Measurements from ENCODE around the gene SLC7A14.
A peak's percentile ranks its signal among the peaks of the same experiment; 100 is the strongest.

Gene SLC7A14

DNA sequence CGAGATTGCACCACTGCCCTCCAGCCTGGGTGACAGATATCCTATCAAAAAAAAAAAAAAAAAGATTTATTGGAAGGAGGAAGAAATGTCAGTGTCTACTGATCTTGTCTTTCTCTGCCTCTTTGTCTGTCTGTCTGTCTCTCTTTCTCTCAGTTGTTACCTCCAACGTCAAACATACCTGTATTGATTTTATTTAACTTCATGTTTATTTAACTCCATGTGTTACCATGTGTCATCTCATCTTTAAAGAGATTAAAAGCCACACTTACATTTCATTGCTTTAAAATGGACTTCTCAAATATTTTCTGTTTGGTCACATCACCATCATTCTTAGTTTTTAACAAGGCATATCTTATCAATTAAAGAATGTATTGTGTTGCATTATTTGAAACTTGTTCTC lies 157.8 kb downstream of the SLC7A14 start:
- no peak for DNase-seq (ENCODE audit: low read depth in 2 of 2)

DNA sequence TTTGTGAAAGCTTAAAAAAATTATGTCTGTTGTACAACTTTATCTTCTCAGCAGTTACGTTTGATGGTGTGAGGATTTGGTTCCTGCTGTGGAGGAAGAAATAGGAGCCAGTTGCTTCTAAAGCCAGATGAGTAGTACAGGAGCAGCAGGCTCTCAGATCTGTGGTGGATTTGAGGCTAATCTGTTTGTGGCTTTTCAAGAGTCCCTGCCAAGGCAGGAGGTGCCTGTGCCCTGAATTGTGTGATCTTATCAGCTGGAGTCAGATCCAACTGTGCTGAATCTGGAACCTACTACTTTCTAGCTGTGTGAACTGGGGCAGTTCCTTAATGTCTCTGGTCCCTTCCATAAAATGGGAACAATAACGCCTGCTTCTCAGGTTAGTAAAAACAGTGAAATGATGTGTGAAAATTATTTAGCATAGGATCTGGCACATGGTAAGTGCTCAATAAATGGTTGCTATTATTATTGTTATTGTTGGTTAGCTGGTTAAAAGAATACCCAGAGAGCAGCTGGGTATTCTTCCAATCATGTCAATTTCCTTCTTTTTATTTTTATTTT lies 159.6 kb downstream of the SLC7A14 start:
- DNase-seq (ENCODE audit: low read depth in 2 of 2), result no peak

GRCh38 chr3:170425491-170426239 lies 160.2 kb downstream of the SLC7A14 start:
- DNase-seq (ENCODE audit: low read depth in 2 of 2), result no peak

DNA sequence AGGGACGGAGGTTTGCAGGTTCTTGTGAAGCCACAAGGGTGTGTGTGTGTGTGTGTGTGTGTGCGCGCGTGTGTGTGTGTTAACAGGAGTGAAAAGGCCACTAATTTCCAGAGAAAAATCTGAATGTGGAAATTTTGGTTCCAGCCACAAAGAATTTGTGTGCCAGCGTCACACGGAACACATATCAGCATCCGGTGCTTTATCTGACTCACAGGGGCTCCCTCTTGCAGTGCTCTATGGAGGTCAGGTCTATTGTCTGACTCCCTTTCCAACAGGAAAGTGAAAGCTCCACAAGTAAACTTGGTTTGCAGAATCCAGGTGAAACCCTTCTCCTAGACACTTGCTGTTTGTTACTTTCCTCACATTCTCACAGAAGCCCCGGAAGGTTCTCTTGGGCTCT lies 161.0 kb downstream of the SLC7A14 start:
- DNase-seq (ENCODE audit: low read depth in 2 of 2), result no peak

GRCh38 chr3:170423001-170423615 lies 162.8 kb downstream of the SLC7A14 start:
- DNase-seq (ENCODE audit: low read depth in 2 of 2), result no peak

GRCh38 chr3:170421758-170422157 lies 164.1 kb downstream of the SLC7A14 start:
- no peak for DNase-seq (ENCODE audit: low read depth in 2 of 2)

GRCh38 chr3:170421111-170421641 lies 164.7 kb downstream of the SLC7A14 start:
- no peak for DNase-seq (ENCODE audit: low read depth in 2 of 2)

DNA sequence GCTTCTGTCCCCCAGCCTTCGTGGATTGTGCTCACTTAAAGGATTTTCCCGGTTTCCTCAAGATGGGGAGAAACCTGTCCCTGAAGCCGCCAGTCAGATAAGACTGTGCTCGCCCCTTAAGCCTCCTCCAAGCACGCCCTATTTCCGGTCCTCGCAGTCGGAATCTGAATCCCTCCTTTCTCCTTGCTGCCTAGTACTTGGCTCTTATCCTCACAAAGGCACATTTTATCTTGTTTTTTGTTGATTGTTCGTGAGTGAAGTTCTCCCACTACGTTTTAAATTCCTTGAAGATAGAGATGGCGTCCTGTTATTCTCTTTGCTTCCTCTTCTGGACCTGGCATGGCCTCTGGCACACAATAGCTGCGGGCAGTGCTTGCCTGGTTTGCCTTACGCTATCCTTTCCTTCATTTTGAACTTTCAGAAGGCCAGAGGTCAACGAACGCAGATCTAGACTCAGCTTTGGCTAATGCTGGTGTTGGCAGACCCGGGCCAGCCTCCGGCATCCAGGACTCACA lies 165.5 kb downstream of the SLC7A14 start:
- DNase-seq (ENCODE audit: low read depth in 2 of 2), result no peak

DNA sequence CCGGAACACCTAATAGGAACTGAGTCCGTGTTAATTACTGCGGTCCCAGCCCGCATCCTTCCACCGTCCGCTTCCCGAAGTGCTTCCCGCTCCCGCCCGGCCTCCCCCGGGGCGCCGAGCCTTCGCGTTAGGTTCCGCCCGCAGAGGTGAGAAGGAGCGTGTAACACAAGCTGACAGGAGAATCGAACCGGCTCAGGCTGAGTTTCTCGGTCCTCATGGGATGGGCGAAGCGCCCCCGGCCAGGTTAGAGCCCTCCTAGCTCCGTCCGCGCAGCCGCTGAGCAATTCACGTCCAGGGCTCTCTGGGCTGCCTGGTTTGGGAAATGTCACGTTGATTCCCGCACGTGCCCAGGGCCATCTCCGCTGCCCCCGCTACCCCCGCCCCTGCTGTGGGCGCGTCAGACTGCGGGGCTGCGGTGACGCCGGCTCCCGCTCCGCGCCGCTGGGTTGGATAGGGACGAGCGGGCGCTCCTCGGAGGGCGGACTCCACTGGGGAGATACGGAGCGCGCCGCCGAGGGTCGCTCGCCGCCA lies 166.3 kb downstream of the SLC7A14 start:
- no peak for DNase-seq (ENCODE audit: low read depth in 2 of 2)

GRCh38 chr3:170418422-170419398 lies 167.2 kb downstream of the SLC7A14 start, which contains the start of gene CLDN11:
Gene CLDN11 (plus strand): TSS chr3:170418868. CDS start chr3:170419067, 199 bp downstream.
- DNase-seq (ENCODE audit: low read depth in 2 of 2), result no peak

- no peak for DNase-seq (ENCODE audit: low read depth in 2 of 2)
Measured at GRCh38 chr3:170417090-170417489, 168.8 kb downstream of the SLC7A14 start.

DNA sequence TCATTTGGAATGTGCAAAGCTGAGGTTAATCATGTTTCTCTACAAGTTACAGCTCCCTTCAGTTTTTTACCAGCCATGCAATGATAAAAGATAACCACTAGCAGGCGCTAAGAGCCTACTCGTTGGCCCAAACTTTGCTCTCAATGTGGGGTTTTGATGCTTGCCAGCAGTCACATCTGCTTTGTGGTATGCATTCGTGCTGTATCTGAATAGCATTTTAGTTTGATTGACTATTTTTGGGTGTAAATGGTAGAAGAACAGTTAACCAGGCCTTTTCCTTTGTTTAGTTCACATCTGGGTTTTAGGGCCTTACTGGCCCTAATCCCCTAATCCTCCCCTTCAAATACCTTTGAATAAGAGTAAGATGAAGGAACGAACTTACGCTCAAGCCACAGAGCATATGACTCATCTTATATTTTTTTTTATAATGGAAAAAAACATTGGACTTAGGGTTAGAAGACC lies 171.6 kb downstream of the SLC7A14 start:
- DNase-seq (ENCODE audit: low read depth in 2 of 2), result peak in 1 of 2 donors; percentile 15

DNA sequence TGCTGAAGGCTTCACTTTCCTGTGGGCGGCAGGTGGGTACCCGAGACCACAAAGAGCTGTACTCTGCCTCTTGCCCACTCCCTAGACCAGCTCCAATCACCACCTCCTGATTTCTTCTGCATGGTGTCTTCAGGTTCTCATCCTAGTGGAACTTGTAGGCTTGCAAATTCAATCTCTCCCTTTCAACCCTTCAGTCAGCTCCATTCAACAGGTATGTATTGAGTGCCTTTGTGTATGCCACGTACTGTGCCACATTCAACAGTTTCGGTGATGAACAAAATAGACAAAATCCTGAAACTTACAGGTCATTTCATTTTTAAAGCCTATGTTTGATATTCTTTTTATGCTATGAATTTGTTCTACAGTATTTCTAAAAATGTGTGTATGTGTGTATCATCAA lies 172.6 kb downstream of the SLC7A14 start:
- DNase-seq (ENCODE audit: low read depth in 2 of 2), result no peak

GRCh38 chr3:170410428-170411029 lies 175.3 kb downstream of the SLC7A14 start:
- no peak for DNase-seq (ENCODE audit: low read depth in 2 of 2)
